PC-9 (cell line): ENCODE data around the gene GATD1. TPM values are rescaled to one million over a fixed set of nuclear protein-coding genes. Genes with fewer than 3 reads are reported as not detected.

Experiments used
- BruUV-seq: library from RNA; stranded (reverse); fragments of 400-500 nt; replicated peaks from 2 replicates; lab custom pipeline; 2021; lab: Mats Ljungman, UMichigan
- CTCF ChIA-PET: fragments of 300-600 bp; sonication (Branson Sonifier 250); formaldehyde crosslinking; loops from one replicate; lab custom pipeline; 2022; ENCODE audit warnings: antibody characterized with exemption; lab: Charles Lee
- POLR2A ChIA-PET: fragments of 300-600 bp; sonication (Branson Sonifier 250); formaldehyde crosslinking; loops from one replicate; lab custom pipeline; 2022; ENCODE audit warnings: antibody characterized with exemption; ENCODE audit not compliant: unreplicated experiment; lab: Charles Lee
- DNase-seq, 2 experiments: peaks; one replicate each; pipeline versions ENCODE4 v3.0.0 to v3.0.0-alpha.2; 2015 to 2022; ENCODE audit warnings: mixed read lengths in 1 of 2
- H2AFZ ChIP-seq: fragments of 200-600 bp; sonication (generic); 2 replicates; pipeline ENCODE4 v1.8.1; 2017; ENCODE audit warnings: antibody characterized with exemption
- H3F3A ChIP-seq: fragments of 200-600 bp; sonication (generic); 2 replicates; pipeline ENCODE4 v1.8.1; 2017; ENCODE audit warnings: antibody characterized with exemption, mild to moderate bottlenecking, low read depth; ENCODE audit not compliant: insufficient read depth
- H3K27ac ChIP-seq: fragments of 200-600 bp; sonication (generic); 2 replicates; pipeline ENCODE4 v1.6.1; 2016; ENCODE audit warnings: mixed run types
- H3K27me3 ChIP-seq: fragments of 200-600 bp; sonication (generic); 2 replicates; pipeline ENCODE4 v1.6.1; 2016; ENCODE audit warnings: low read depth, mixed run types; ENCODE audit not compliant: insufficient read depth
- H3K36me3 ChIP-seq: fragments of 200-600 bp; sonication (generic); 2 replicates; pipeline ENCODE4 v1.6.1; 2016; ENCODE audit warnings: low read depth, mixed run types
- H3K4me1 ChIP-seq: fragments of 200-600 bp; sonication (generic); replicated peaks from 2 replicates; pipeline ENCODE4 v1.6.1; 2016; ENCODE audit warnings: mixed run types; ENCODE audit not compliant: insufficient read depth
- H3K4me2 ChIP-seq: fragments of 200-600 bp; sonication (generic); 2 replicates; pipeline ENCODE4 v1.6.1; 2017; ENCODE audit warnings: mixed run types
- H3K4me3 ChIP-seq: fragments of 200-600 bp; sonication (generic); 2 replicates; pipeline ENCODE4 v1.6.1; 2016; ENCODE audit warnings: mixed run types
- H3K79me2 ChIP-seq: fragments of 200-600 bp; sonication (generic); 2 replicates; pipeline ENCODE4 v1.6.1; 2017; ENCODE audit warnings: low read depth, mixed run types
- H3K9me2 ChIP-seq: fragments of 200-600 bp; sonication (generic); 2 replicates; pipeline ENCODE4 v1.8.1; 2017; ENCODE audit warnings: mild to moderate bottlenecking; ENCODE audit not compliant: insufficient read depth
- H3K9me3 ChIP-seq: fragments of 200-600 bp; sonication (generic); 2 replicates; pipeline ENCODE4 v1.8.1; 2016; ENCODE audit warnings: low read depth; ENCODE audit not compliant: insufficient read depth
- H4K20me1 ChIP-seq: fragments of 200-600 bp; sonication (generic); 2 replicates; pipeline ENCODE4 v1.8.1; 2017; ENCODE audit not compliant: insufficient read depth
- EZH2 ChIP-seq: fragments of 200-600 bp; sonication (generic); IDR thresholded peaks from 2 replicates; pipeline ENCODE4 v1.8.0; 2017; ENCODE audit warnings: antibody characterized with exemption, low read depth
- intact Hi-C: fragments of 100-400 bp; cut with micrococcal nuclease; formaldehyde crosslinking; loops from one replicate; pipeline ENCODE4 v1.10.0; 2022; ENCODE audit not compliant: unreplicated experiment
- total RNA-seq: library from RNA; stranded (reverse); gene quantifications from 2 replicates; pipeline ENCODE4 v1.2.3, GENCODE V29; 2021
- TF ChIP-seq, protein P1 (sequence below): fragments of 200-600 bp; sonication (generic); conservative IDR thresholded peaks from 2 replicates; pipeline ENCODE4 v1.6.1; 2017; ENCODE audit warnings: mixed run types, antibody characterized with exemption, mild to moderate bottlenecking, moderate library complexity

The GATD1 gene
- total RNA-seq, 1 experiment from 2014 or later: 52.7 TPM

DNA sequence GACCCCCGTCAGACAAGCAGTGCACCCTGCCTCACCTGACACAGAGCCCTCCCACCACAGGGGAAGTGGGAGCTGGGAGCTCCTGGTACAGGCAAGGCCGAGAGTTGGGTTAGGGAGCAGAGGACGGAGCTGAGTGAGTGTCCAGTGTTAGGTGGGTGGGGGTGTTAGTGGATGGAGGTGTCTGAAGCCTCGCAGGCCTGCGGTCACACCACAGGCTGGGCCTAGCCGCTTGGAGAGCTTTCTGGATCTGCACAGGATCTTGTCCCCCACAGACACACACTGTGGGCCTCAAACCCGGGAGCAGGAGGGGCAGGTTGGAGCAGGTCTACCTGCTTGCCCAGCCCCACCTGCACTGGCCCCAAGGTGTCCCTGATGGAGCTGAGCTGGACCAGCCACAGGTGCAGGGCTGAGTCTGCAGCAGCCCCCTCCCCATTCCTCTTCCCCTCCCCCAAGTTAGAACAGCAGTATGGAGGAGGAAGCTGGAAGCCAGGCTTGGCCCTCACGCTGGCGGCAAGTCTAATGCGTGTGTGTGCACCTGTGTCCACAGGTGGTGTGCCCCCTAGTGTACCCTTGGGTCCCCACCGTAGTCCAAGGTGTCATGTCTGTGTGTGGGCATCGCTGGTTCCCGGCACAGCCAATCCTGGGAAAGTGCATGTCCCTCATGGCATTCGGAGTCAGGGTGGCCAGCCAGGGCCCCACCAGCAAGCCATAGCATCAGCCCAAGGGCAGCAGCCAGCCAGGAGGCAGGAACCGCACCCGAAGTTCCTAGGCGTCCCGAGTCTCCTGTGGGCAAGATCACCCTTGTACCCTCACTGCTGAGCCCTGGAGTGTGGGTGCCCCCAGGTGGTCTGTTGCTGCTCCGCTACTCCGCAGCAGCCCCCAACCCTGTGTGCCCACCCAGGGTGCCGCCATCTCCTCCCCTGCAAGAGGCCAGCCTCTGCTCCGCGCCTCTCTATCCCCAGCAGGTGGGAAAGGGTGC is 2.0 kb upstream of the GATD1 start:
- Histone ChIP-seq H3K4me2 (no peak overlapping the region), H3K27ac (no peak overlapping the region), H3K79me2 (peaks cover 36% of the 10 kb centered on the region), H3K4me1 (peaks cover 13% of the 10 kb centered on the region), H4K20me1 (peaks cover 9% of the 10 kb centered on the region; the same call in 1 of the 2 replicates), H3K9me2 (no peaks in the 10 kb centered on the region), H3K9me3 (no peaks in the 10 kb centered on the region), H3K36me3 (no peaks in the 10 kb centered on the region), H2AFZ (no peak overlapping the region), H3K27me3 (no peaks in the 10 kb centered on the region), H3F3A (no peaks in the 10 kb centered on the region; the same call in 1 of the 2 replicates), H3K4me3 (no peak overlapping the region)
- TF ChIP-seq EZH2: no peak
- TF ChIP-seq, protein P1, sequence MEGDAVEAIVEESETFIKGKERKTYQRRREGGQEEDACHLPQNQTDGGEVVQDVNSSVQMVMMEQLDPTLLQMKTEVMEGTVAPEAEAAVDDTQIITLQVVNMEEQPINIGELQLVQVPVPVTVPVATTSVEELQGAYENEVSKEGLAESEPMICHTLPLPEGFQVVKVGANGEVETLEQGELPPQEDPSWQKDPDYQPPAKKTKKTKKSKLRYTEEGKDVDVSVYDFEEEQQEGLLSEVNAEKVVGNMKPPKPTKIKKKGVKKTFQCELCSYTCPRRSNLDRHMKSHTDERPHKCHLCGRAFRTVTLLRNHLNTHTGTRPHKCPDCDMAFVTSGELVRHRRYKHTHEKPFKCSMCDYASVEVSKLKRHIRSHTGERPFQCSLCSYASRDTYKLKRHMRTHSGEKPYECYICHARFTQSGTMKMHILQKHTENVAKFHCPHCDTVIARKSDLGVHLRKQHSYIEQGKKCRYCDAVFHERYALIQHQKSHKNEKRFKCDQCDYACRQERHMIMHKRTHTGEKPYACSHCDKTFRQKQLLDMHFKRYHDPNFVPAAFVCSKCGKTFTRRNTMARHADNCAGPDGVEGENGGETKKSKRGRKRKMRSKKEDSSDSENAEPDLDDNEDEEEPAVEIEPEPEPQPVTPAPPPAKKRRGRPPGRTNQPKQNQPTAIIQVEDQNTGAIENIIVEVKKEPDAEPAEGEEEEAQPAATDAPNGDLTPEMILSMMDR: no peak
- DNase-seq: no peak
- BruUV-seq: no TSS peak
- intact Hi-C loops: no loop called here
- ChIA-PET POLR2A (no interaction called here), CTCF (no interaction called here)

DNA sequence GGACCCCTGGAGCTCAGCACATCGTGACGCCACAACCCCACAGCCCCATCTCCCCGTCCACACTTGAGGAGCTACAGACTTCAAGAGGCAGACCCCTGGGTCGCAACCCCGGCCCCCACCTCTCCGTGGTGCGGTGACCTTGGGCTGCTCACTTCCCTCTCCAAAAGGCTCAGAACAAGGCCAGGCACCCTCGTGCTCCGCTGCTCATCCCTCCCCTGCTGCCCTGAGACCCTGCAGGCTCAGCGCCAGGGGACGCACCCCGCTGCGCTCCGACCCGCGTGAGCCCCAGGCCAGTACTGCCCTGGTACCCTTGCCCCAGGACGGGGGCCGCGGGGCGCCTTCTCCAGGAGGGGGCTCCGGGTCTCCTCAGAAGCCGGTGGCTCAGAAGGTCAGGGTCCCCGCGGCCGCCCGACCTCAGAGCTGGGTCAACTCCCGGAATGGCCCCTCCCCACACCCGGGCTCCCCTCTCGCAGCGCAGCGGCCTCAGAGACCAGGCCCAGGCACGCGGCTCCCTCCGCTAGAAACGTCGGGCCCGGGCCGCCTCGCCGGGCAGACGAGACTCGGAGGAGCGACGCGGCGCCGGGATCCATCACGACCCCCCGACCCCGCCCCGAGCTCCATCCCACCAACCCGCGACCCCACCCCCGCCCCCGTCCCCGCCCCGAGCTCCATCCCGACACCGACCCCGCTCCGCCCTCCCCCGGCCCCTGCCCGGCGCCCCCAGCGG is 563 bp downstream of the GATD1 start:
- CTCF ChIA-PET: no interaction called here
- Histone ChIP-seq H3K9me3 (no peaks in the 10 kb centered on the region), H3K4me1 (peaks cover 13% of the 10 kb centered on the region), H3K27ac (no peak overlapping the region), H4K20me1 (peaks cover 19% of the 10 kb centered on the region), H3K27me3 (no peaks in the 10 kb centered on the region), H3K4me2 (peak overlapping the region; percentile 79), H3K79me2 (peaks cover 47% of the 10 kb centered on the region), H3K4me3 (peak overlapping the region; percentile 69), H3K9me2 (no peaks in the 10 kb centered on the region), H3K36me3 (no peaks in the 10 kb centered on the region), H2AFZ (no peak overlapping the region), H3F3A (no peaks in the 10 kb centered on the region; the same call in 1 of the 2 replicates)
- no peak for DNase-seq
- no TSS peak for BruUV-seq
- TF ChIP-seq, protein P1: no peak
- no peak for TF ChIP-seq EZH2
- POLR2A ChIA-PET: interaction anchor here (0.6 to 0.8 kb wide), 5 partner anchors 13 to 226 kb away, joined by 3 to 14 read pairs (median 5); partner anchors contain the start of gene CEND1
- intact Hi-C loops: no loop called here

DNA sequence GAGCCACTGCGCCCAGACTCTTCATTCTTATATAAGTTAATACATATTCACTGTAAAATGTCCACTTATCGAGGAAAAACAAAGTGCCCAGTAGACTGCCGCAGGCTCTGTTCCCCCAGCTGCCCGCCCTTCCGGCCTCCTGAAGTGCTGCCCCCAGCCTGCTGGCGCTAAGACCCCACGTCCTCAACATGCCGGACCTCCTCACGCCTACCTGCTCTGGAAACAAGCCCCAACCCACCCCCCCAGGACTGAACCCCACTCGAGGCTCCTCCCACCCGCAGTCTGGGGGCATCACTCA is 1.1 kb downstream of the GATD1 start:
- no TSS peak for BruUV-seq
- Histone ChIP-seq H3K27me3 (no peaks in the 10 kb centered on the region), H2AFZ (no peak overlapping the region), H3K79me2 (peaks cover 47% of the 10 kb centered on the region), H3K4me2 (peak overlapping the region; percentile 79), H3K36me3 (no peaks in the 10 kb centered on the region), H3K9me2 (no peaks in the 10 kb centered on the region), H3K27ac (0 out of 2 replicates have a peak overlapping the region, but pooled peaks have one; percentile 12), H3K4me1 (peaks cover 13% of the 10 kb centered on the region), H3K9me3 (no peaks in the 10 kb centered on the region), H3K4me3 (peak overlapping the region; percentile 69), H4K20me1 (peaks cover 20% of the 10 kb centered on the region), H3F3A (no peaks in the 10 kb centered on the region; the same call in 1 of the 2 replicates)
- no peak for DNase-seq
- ChIA-PET POLR2A (interaction anchor here (0.7 kb wide), 1 partner anchor 125 kb away, joined by 14 read pairs; no protein-coding TSS in a partner anchor), CTCF (no interaction called here)
- intact Hi-C loops: no loop called here
- TF ChIP-seq, protein P1: no peak
- no peak for TF ChIP-seq EZH2
